ENCODE measurements around the gene ATP11A.

ATP11A gene

GRCh38 chr13:112825071-112825470 lies 135.2 kb downstream of the ATP11A start:
- Histone ChIP-seq H3K27ac (ENCODE audit: extremely low read depth, low read depth, low read length) (no peak overlapping the region), H3K4me1 (ENCODE audit: control insufficient read depth, insufficient read depth, low read length) (no peaks in the 10 kb centered on the region), H3K9me3 (ENCODE audit: control insufficient read depth, insufficient read depth, low read depth, low read length) (no peaks in the 10 kb centered on the region), H3K4me3 (ENCODE audit: low read depth, low read length) (no peak overlapping the region), H3K36me3 (ENCODE audit: control insufficient read depth in 2 of 2, insufficient read depth in 1 of 2, low read length in 2 of 2) (peaks cover 0 to 54% of the 10 kb centered on the region in 2 experiments; a peak in 1 of 3 replicates)
- TF ChIP-seq RBAK (tag by site-specific recombination; IDR thresholded peaks at IDR 0.05): no peak
- TF ChIP-seq ZNF600 (tag by site-specific recombination; IDR thresholded peaks at IDR 0.05): no peak
- TF ChIP-seq SALL2 (tag by site-specific recombination; IDR thresholded peaks at IDR 0.05; ENCODE audit: borderline replicate concordance): no peak
- no peak for TF ChIP-seq ZBTB8A (tag by site-specific recombination; IDR thresholded peaks at IDR 0.05)
- no peak for TF ChIP-seq ZFP69B (tag by site-specific recombination; IDR thresholded peaks at IDR 0.05)
- TF ChIP-seq ZFP37 (tag by site-specific recombination; IDR thresholded peaks at IDR 0.05): no peak
- TF ChIP-seq ZSCAN23 (tag by site-specific recombination; IDR thresholded peaks at IDR 0.05): no peak
- TF ChIP-seq PBX3 (CRISPR knock-in tag; IDR thresholded peaks at IDR 0.05): no peak
- no peak for TF ChIP-seq ZNF530 (tag by site-specific recombination; IDR thresholded peaks at IDR 0.05; ENCODE audit: low read depth)
- no peak for TF ChIP-seq ZNF571 (tag by site-specific recombination; IDR thresholded peaks at IDR 0.05)
- ChIA-PET CTCF (no interaction called here), POLR2A (no interaction called here)

- peaks cover 0 to 50% of the 10 kb centered on the region in 2 experiments; a peak in 1 of 3 replicates for H3K36me3 ChIP-seq (ENCODE audit: control insufficient read depth in 2 of 2, insufficient read depth in 1 of 2, low read length in 2 of 2)
- POLR2A ChIA-PET: no interaction called here
Observed at GRCh38 chr13:112825875-112826274, 136.0 kb downstream of the ATP11A start.

GRCh38 chr13:112826565-112826964 lies 136.7 kb downstream of the ATP11A start:
- ChIA-PET CTCF (no interaction called here), POLR2A (interaction anchor here (0.6 kb wide), 1 partner anchor 21 kb away, joined by 4 read pairs; no protein-coding TSS in a partner anchor)
- TF ChIP-seq ZEB2 (tag by site-specific recombination; IDR thresholded peaks at IDR 0.05) (no peak), ZIC2 (tag by site-specific recombination; IDR thresholded peaks at IDR 0.05) (no peak), ZNF350 (tag by site-specific recombination; IDR thresholded peaks at IDR 0.05) (no peak), ZNF324 (tag by site-specific recombination; IDR thresholded peaks at IDR 0.05) (no peak), ZFHX2 (tag by site-specific recombination; conservative IDR thresholded peaks at IDR 0.05) (no peak), ZNF48 (tag by site-specific recombination; IDR thresholded peaks at IDR 0.05) (no peak), MYNN (tag by site-specific recombination; IDR thresholded peaks at IDR 0.05; ENCODE audit: borderline replicate concordance) (no peak)
- Histone ChIP-seq H3K4me1 (ENCODE audit: control insufficient read depth, insufficient read depth, low read length) (no peaks in the 10 kb centered on the region), H3K27ac (ENCODE audit: extremely low read depth, low read depth, low read length) (no peak overlapping the region), H3K36me3 (ENCODE audit: control insufficient read depth in 2 of 2, insufficient read depth in 1 of 2, low read length in 2 of 2) (peaks cover 0 to 56% of the 10 kb centered on the region in 2 experiments; a peak in 2 of 3 replicates), H3K9me3 (ENCODE audit: control insufficient read depth, insufficient read depth, low read depth, low read length) (no peaks in the 10 kb centered on the region), H3K4me3 (ENCODE audit: low read depth, low read length) (no peak overlapping the region)

More at GRCh38 chr13:112825875-112826274, 136.0 kb downstream of the ATP11A start:
- TF ChIP-seq MZF1 (tag by site-specific recombination; IDR thresholded peaks at IDR 0.05; ENCODE audit: borderline replicate concordance): no peak
- TF ChIP-seq ZBTB21 (tag by site-specific recombination; IDR thresholded peaks at IDR 0.05): no peak
- no peak for TF ChIP-seq ZNF664 (tag by site-specific recombination; IDR thresholded peaks at IDR 0.05)
- TF ChIP-seq ZXDB (tag by site-specific recombination; IDR thresholded peaks at IDR 0.05): no peak
- no peak for TF ChIP-seq ZNF624 (tag by site-specific recombination; IDR thresholded peaks at IDR 0.05)
- TF ChIP-seq ZNF280C (tag by site-specific recombination; IDR thresholded peaks at IDR 0.05): no peak
- TF ChIP-seq ZNF10 (tag by site-specific recombination; IDR thresholded peaks at IDR 0.05): no peak
- TF ChIP-seq ZNF426 (tag by site-specific recombination; IDR thresholded peaks at IDR 0.05): no peak
- Histone ChIP-seq H3K9me3 (ENCODE audit: control insufficient read depth, insufficient read depth, low read depth, low read length) (no peaks in the 10 kb centered on the region), H3K4me1 (ENCODE audit: control insufficient read depth, insufficient read depth, low read length) (no peaks in the 10 kb centered on the region), H3K27ac (ENCODE audit: extremely low read depth, low read depth, low read length) (no peak overlapping the region), H3K4me3 (ENCODE audit: low read depth, low read length) (no peak overlapping the region)
- CTCF ChIA-PET: no interaction called here

All from HEK293 (cell line).